ELR (cell line): ENCODE measurements around the gene COL4A1.

Experiments used
- DNase-seq: peaks from one replicate; pipeline ENCODE4 v3.0.0-alpha.2; 2015; ENCODE audit warnings: low read depth

Gene COL4A1

DNA sequence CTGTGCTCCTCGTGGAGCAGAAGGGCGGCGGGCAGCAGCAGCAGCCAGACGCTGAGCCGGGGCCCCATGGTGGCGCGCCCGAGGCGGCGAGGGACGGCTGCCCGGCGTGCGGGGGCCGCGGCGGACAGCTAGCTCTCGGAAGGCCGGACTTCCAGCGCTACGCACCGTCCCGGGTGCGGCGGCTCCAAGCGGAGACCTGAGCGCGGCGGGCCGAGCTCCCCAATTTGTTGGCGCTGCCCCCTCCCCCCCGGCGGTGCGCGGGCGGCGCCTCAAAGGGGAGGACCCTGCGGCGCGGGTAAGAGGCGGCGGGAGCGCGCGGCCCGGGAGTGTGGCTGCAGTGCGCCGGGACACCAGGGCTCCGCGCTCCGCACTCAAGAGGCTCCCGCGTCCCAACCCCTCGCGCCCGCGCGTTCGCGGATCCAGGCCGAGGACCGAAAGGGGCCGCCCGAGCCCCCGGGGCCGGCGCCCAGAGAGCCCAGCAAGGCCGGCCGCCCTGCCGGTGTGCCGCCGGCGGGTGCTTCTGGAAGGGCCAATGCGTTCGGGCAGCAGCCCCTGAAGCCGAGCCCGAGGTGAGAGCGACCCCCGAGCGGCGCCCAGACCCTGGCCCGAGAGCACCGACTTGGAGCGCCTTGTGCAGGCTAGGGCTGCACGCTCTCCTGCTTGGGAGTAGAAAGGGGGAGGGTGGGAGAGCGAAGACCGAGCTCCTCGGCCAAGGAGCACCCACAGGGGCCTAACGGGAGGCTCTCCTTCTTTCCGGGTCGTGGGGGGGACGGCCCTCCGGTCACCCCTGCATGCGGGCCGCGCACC, at the start of gene COL4A1, which contains the start of gene COL4A2:
TSS of gene COL4A1 (minus strand) at position 198 of the 807 bp plus-strand sequence. CDS start at position 68, 130 bp downstream.
TSS of gene COL4A2 (plus strand) at position 325 of the 807 bp plus-strand sequence. CDS start 620 bp downstream, outside the sequence.
- peak; percentile 77 for DNase-seq

DNA sequence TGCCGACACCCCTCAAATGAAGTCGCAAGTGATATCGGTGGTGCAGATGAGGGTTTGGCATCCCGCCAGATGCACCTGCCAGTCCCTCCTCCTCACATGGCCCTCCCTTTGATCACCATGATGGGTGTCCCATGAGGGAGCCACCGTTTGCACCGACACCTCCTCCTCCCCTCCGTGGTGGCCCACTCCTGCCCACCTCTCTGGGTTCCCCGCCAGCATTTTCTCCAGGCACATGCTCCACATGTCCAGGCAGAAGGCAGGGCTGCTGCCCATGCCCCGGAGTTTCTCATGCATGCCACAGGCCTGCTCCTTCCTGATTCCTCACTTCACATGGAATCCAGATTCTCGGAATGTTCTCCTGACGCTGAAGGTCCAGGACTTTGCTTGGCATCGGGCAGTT, 49.4 kb upstream of the COL4A1 start:
- DNase-seq, result no peak

DNA sequence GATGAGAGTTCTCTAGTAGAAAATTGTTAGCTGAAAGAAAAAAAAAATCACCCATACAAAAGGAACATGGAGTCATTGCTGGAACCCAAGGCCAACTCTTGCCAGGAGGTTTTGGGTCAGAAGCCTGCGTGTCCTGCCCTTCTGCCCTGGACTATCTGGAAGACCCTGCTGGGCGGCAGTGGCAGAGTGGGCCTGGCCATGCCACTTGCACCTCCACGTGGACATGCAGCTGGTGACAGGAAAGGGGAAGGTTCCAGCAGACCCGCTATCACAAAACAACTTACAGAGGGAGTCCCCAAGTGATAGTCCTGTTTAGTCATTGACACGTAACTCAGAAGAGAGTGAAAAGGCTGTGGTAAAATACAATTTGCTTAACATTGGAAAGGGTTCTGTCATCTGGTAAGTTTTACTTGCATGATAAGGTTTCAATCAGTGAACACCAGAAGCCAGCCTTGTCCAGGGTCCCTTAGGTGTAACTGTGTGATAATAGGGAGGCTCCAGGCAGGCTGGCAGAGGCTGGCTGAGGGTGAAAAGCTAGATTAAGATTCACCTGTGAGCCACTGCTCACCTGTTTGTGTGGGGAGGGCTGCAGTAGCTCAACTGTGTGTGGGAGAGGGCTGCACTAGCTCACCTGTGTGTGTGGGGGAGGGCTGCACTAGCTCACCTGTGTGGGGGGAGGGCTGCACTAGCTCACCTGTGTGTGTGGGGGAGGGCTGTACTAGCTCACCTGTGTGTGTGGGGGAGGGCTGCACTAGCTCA, 47.9 kb upstream of the COL4A1 start:
- DNase-seq, result no peak

DNA sequence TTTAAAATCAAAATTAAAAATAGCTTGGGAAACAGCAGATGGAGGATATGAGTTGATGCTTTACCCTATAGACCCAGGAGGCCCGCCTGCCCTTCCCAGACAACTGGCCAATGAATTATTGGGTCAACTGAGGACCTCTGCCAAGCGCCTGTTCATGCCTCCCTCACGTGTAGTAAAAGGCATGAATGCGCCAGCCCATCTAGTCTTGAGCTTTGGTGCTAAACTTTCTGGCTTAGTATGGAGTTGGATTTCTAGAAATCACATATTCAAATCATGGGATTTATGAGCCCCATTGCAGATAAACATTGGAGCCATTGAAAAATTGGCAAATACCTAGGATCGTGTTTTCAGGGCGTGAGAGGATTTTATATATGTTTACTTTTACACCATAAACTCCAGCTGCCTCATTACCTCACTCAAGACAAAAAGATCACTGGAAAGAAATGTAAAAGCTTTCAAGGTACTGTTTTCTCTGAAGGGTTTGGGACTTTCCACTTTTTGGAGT, 47.2 kb upstream of the COL4A1 start:
- DNase-seq, result no peak

DNA sequence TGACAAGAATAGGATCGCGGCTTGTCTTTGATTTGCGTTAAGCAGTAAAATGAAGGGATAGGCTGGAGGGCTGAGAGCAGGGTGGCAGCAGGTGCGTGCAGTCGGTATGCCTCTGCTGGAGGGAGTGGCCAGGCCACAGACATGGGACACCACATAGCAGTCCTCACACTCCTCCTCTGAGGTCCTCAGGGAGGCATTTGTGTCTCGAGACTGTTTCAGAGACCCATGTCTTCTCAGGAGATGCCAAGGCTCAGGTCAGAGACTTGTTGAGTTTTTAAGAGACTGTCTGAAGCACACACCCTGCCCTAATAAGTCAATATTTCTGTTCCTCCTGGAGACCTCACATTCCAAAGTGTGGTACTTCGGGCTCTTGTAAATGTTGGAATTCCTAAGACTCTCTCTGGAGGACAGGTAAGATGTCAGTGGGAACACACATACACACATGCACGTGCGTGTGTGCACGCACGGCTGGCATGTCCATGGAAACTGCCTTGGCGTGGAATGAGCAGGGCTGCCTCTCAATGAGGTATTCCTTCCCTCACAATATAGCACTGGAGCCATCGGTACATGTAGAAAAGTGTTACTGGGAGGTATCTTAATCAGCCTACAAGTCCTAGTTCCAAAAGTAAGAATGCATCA, 46.5 kb upstream of the COL4A1 start:
- no peak for DNase-seq

DNA sequence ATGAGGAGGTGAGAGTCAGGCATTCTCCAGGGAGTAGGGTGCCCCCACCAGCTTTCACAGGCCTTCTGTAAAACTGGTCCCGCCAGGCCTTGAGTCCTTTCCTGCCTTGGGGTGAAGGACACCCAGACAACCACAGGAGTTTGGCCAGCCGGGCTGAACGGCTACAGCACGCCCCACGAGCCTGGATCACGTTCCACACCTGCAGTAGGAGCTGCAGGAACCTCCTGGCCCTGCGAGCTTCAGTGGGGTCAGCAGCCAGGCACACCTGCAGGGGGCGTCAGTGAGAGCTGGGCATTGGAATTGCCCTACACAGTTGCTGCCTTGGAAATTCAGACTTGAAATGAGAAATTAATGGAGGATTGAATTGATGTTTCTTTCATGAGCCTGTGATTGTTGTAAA, 45.8 kb upstream of the COL4A1 start:
- DNase-seq, result no peak

DNA sequence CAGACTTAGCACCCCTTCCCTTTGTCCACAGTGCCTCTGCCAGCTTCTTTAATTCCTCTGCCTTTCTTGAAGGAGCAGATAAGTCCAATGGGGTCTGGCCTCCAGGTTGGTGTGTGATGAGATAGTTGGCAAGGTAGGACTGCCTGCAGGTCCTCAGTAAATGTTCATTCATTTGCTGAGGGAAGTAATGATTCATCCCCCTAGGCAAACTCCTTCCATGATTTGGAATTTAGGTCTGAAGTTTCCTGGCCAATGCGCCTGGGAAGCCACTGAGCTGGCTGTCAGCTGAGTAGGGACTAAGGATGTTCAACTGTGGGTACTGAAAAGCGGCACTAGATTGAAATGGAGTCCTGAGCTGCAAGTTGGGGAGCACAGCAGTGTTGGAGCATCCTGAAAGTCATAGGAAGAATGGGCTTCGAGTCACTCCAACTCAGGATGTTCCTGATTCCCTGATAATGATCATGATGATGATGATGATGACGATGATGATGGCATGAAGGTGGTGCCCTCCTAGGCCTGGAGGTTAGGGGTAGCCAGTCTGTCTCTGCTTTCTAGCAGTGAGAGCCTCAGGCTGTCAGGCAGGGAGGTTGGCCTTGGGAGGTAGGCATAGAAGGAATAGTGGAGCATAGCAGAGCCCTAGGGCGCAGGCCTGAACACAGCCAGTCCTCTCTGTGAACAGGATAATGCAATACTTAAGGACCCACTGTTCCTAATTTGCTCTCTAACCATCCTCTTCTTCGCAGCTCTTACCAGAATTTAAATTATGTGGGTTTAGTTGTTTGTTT, 44.9 kb upstream of the COL4A1 start:
- DNase-seq, result peak; percentile 32

DNA sequence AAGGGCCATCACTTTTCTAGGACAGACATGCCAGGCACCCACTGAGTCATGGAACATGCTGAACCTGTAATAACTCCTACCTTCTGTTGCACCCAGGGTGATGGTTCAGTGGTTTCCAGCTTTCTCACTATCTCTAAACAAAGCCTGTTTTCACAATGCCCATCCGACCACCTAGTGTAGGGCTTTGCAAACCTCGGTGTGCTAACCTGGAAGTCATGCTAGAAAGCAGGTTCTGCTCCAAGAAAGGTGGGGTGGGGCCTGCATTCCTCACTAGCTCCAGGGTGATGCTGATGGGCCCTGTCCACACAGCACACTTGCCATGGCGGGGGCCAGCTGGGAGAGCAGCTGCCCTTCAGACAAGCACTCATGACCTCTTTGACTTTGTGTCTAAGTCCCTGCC, 43.6 kb upstream of the COL4A1 start:
- no peak for DNase-seq

DNA sequence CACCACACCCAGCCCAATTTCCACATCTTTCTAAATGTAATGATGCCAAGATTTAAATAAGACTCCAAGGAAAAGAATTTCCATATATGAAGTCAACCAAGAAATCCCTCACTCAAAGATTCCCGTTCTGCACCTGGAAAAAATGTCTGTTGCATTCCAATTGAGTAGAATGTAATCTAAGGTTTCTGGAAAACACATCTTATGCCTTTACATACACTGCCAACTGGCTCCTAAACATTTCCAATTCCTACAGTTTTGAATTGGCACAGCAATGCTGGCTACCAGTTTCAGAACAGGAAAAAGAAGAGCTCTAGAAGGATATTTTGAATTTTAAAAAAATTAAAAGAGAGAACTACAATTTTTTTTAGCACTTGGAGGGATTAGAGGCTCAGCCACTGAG, 43.1 kb upstream of the COL4A1 start:
- DNase-seq, result no peak

DNA sequence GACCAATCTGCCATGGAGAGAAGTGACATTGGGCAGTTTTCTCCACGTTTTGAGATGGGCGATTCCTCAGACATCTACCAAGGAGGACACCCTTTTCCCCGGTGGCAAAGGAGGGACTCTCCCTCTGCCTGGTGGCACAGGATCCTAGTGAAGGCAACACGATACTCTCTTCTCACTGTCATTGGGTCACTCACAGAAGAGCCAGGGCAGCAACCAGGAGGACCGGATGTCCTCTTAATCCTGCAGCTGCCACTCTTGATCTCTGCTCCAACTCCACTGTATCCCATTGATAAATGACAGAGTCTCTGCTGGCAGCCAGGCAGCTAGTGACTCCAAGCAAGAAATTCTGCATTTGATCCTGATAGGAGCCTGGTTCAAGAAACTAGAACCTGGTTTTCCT, 42.3 kb upstream of the COL4A1 start:
- DNase-seq, result no peak

DNA sequence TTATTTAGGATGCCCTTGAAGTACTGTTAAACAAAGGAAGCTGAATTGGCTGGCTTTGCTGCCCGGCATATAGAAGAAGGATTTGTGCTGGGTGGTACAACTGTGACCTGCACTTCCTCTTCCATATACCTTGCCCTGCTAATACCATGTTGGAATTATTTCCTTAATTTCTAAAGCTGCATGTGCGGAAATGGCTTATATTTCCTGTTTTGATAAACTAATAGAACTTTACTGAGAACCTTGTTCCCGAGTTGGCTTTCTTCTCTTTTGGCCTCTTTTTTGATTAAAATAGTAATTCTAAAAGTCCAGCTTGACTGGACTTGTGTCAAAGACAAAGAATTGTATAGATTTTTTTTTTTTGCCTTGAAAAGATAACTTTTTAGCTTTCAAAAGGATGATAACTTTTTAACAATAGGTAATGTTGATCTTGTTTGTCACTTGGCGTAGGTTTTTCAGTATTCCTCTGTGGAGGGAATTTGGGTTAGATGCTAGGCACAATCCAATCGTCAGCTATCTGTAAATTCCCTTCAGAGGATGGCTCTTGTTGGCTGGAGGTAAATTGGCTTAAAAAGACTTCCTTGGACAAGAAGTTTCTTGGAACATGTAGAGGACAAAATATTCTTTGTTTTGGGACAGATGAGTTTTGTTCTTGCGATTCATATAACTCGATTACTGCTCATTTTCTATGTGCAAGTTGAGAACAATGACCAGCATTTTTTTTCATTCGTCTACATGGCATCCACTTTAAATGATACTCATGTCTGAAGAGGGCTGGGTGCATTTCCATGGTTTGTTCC, 41.5 kb upstream of the COL4A1 start:
- DNase-seq, result no peak

DNA sequence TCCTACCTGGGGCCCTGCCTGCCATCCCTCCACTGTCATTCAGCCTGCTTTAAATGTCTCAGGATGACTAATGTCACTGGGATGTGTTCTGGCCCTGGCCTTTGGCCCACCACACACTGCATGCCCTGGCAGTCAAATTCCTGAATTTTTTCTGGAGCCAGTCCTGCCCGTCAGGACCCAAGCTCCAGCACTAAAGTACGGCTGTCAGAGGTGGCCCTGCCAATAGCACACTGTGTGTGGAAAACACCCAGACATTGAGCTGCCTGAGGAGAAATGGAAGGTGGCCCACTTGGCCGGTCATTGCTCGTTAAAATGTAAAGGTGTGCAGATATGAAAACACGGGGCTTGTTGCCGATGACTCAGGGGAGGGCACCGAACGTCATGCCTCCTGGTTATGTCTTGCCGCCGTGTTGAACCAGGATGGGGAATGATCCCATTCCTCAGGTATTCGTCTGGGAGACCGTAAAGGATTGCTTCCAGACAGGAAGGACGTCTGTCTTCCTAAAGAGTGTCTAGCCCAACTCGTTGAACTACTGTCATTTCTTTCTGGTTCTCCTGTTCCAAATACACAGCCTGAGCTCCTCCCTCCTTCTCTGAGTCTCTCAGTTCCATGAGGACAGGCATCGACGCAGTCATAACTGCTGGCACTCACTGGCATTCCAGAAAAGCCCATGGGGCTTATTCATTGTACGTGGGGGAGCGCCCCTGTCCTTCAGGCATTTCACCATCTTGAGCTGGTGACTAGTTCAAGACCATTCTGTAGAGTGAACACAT, 40.8 kb upstream of the COL4A1 start:
- DNase-seq, result peak; percentile 95

DNA sequence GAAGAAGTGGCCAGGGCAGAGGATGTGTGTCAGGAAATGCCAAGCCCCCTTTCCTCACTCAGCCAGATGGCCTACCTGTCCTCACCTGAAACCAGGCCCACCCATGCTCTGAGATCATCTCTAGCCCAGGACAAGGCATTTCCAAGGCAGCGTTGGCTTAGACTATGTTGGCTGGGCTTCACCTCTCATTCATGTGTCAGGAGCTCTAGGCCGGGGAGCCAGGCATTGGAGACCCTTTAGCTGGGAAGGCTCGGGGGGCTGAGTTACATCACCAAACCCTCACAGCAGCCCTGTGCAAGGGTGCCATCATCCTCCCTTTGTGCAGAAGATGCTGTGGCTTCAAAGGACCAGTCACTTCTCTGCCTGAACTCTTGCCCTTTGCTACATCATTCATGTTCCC, 40.1 kb upstream of the COL4A1 start:
- DNase-seq, result no peak

DNA sequence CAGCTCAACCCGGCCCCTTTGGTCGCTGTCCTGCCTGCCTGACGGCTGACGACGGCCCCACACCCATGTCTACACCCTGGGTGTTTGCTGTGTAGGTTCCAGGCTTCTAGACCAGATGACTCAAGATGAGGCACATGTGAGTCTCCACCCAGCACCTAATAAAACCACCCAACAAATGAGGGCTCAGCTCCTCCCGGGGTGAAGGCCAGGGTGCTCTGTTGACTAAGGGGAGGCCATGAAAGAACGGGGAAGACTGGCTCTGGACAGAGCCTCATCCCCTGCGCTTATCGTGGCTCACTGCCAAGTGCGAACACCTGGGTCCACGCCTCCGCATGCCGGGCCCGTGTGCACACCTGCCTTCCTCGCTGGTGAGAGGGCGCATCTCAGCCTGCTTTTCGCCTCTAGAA, 39.7 kb upstream of the COL4A1 start:
- peak; percentile 57 for DNase-seq

DNA sequence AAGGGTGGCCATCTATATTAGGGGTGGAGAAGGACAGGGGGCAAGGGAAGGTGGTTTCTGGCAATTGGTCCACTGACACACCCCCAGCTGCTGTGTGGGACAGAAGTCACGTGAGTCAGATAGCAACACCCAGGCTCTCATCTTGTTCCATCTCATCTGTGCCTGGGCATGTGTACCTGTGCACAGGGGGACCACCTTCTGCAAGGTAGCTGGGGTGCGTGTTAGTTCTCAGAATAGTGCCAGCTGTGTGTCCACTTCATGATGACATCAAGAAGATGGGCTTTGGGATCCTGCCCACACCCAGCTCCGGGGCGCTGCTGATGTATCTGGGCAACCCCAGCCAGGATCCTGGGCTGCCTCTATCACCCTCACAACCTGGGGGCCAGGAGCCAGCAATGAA, 38.7 kb upstream of the COL4A1 start:
- no peak for DNase-seq

DNA sequence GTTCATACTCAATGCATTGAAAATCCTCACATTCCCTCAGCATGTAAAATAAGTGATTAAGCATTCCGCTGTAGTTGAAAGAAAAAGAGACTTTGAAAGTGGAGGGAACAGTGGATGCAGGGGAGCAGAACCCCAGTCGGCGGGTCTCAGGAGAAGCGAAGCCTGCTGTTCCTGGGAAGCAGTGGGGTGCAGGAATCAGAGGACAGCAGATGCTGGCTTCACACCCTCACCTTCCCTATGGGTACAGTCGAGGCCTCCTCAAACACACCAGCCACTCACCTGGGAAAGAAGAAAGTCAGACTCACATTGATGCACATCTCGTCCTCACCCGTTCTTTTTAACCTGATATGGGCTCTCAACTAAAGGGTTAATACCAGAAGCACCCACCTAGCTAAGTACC, 38.3 kb upstream of the COL4A1 start:
- no peak for DNase-seq

DNA sequence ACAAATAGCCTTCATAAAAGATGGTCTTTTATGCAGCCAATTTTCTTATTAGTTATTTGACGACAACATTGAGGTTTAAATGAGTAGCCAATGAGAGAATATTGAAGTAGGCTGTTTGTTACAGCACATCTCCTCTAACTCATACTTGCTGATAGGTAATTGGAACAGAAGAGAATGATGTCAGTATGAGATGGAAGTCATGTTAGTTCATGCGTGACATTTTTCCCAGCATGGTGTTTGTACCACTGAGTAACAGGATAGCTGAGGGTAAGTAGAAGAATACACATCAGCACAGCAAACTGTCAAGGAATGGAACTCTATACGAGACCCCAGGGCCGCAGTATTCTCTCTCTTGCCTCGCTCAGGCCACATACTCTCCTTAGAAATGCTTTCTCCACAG, 37.4 kb upstream of the COL4A1 start:
- no peak for DNase-seq

DNA sequence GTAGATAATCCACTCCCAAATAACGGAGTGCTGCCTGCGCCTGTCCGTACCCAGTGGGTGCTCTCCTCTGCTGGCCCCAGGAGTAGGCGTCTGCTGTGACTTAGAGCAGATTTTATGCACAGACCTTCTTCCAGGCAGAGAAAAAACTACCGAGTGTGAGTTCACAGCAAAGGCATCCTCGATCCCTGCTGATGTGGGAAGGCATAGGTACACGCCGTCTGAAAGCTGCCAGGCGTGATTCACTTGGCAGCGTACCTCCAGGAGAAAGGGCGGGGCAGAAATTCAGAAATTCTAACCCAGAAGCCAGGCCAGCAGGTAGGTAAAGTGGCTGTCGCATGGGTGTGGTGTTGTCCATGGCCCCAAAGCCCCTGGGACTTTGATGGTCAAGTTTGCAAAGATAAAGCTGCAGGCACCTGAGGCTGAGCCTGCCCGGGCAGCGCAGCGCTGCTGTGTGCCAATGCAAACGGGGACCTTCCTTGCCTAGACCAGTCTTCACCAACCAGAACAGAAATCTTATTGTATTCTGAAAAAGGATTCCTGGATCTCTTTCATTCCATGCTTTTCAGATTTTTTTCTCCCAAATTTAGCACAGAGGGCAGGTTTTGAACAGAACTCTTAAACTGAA, 36.4 kb upstream of the COL4A1 start:
- DNase-seq, result no peak

DNA sequence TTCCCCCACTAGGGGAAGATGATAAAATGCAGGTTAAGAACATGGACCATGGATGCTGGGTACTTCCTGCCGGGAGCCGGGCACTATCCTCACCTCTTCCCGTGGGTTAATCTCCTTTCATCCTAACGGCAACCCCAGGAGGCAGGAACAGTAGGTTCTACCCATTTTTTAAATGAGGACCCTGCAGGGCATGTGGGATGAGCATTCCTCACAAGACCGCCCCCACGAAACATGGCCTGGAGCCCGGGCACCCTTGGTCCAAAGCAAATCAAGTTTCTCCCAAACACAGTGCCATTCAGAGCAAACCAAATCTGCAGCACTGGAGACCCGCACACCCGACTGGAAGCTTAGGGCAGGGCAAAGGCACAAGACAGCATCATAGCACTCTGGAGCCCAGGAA, 35.5 kb upstream of the COL4A1 start:
- DNase-seq, result no peak
